NCI-H1694 treated with DMSO at 0.1 percent for 48 hours (cell line): ENCODE measurements around the gene TGFB1.
A peak's percentile ranks its signal among the peaks of the same experiment; 100 is the strongest.

Experiments
- DNase-seq: peaks from one replicate; lab custom pipeline; 2025; lab: John Stamatoyannopoulos, UW

TGFB1 gene

DNA sequence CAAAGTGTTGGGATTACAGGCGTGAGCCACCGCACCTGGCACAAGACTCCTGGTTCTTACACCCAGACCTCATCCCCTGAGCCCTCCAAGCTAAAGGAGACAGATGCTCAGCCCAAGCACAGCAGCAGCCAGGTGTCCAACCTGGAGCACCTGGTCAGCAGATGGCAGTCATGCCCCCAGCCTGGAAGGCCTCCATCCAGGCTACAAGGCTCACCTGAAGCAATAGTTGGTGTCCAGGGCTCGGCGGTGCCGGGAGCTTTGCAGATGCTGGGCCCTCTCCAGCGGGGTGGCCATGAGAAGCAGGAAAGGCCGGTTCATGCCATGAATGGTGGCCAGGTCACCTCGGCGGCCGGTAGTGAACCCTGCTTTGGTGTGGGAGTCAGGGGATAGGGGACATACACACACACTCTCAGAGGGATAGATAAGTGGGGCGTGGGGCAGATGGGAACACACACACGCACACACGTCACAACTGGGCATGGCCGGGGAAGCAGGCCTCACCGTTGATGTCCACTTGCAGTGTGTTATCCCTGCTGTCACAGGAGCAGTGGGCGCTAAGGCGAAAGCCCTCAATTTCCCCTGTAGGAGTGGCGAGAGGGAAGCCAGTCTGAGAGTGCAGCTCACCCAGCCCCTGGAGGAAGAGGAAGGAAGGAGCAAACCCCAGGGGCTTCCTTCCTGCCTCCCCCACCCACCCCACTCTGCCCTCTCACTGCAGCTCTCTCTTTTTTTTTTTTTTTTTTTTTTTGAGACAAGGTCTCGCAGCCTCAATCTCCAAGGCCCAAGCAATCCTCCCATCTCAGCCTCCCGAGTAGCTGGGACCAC is 11.8 kb downstream of the TGFB1 start:
- no peak for DNase-seq

DNA sequence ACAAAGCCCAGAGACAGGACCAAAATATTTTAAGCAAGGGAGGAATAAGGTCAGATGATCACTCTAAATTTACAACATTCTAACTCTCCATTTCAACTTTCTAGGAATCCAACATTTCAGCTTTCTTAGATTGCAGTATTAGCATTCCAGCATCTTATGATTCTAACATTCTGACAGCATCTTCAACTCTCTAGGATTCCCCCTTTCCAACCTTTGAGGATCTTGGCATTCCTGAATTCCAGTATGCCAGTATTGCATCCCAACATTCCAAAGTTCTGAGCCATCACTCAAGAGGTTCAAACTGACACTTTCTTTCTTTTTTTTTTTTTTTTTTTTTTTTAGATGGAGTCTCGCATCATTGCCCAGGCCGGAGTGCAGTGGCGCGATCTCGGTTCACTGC is 13.8 kb downstream of the TGFB1 start:
- DNase-seq: no peak

DNA sequence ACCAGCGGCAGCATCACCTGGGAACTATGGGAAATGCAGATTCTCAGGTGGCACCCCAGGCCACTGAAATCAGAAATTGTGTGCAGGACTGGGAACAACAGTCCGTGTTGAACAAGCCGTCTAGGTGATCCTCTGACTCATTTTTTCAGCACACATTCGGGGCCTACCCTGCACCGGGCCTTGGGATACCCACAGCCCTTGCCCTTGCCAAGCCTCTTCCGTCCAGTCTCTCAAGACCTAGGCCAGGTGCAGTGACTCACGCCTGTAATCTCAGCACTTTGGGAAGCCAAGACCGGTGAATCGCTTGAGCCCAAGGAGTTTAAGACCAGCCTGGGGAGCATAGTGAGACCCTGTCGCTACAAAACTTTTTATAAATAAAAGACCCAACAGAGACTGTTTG is 18.3 kb downstream of the TGFB1 start:
- no peak for DNase-seq

DNA sequence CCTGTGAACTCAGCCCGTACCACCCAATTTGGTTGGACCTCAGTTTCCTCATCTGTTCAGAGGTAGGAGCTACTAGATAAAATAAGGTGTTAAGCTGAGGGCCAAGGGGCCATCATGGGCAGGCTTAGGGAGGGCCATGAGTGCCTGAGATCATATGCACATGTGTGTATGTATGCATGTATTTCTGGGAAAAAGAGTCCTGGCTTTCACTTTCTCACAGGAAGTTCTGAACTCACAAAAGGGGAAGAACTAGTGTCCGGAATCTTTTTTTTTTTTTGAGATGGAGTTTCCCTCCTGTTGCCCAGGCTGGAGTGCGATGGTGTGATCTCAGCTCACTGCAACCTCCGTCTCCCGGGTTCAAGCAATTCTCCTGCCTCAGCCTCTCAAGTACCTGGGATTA is 18.9 kb downstream of the TGFB1 start:
- no peak for DNase-seq

DNA sequence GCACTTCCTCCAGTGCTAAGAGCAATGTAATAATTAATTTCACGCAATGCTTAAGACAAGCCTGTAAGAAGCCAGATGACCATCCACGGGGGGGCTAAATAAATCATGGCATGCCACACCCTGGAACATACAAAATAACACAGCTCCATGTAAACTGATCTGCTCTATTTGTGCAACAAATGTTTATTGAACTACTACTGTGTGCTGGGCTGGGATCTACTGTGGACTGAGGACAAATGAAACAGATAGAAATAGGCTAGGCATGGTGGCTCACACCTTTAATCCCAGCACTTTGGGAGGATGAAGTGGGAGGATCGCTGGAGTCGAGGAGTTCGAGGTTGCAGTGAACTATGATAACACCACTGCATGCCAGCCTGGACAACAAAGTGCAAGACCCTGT is 21.3 kb downstream of the TGFB1 start:
- no peak for DNase-seq

DNA sequence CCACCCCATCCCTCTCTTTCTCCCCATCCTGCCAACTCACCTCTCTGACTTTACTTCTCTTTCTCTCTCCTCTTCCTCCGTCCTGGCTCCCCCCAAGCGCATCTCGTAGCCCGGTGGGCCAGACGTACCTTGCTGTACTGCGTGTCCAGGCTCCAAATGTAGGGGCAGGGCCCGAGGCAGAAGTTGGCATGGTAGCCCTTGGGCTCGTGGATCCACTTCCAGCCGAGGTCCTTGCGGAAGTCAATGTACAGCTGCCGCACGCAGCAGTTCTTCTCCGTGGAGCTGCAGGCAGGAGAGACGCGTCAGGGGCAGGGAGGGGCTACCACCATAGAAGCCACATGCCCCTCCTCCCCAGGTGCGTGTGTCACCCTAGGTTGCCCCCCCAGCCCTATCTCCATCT is 21.7 kb downstream of the TGFB1 start:
- DNase-seq: no peak

DNA sequence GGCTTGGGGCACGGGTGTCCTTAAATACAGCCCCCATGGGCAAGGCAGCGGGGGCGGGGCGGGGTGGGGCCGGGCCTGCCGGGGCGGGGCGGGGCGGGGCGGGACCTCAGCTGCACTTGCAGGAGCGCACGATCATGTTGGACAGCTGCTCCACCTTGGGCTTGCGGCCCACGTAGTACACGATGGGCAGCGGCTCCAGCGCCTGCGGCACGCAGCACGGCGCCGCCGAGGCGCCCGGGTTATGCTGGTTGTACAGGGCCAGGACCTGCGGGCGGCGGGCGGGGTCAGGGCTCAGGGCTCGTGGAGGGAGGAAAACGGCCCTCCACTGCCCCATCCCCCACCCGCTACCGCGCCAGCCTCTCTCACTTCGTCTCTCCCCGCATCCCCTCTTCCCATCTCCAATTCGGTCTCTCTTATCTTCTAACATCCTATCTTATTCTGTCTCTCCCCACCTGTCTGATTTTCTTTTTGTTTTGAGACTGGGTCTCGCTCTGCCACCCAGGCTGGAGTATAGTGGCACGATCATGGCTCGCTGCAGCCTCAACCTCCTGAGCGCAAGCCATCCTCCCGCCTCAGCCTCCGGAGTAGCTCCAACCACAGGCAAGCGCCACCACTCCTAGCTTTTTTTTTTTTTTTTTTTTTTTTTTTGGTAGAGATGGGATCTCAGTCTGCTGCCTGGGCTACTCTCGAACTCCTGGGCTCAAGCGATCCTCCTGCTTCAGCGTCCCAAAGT is 22.6 kb downstream of the TGFB1 start:
- DNase-seq: no peak

DNA sequence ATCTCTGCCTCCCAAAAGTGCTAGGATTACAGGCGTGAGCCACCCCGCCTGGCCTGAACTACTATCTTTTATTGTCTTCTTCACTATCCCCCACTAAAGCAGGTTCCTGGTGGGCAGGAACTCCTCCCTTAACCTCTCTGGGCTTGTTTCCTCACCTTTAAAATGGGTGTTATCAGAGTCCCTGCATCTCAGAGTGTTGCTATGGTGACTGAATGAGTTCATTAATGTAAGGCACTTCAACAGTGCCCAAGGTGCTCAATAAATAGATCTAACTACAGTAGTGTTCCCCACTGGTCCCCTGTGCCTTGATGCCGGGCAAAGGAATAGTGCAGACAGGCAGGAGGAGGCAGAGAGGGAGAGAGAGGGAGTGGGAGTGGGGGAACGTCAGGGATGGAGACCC is 23.2 kb downstream of the TGFB1 start:
- no peak for DNase-seq

DNA sequence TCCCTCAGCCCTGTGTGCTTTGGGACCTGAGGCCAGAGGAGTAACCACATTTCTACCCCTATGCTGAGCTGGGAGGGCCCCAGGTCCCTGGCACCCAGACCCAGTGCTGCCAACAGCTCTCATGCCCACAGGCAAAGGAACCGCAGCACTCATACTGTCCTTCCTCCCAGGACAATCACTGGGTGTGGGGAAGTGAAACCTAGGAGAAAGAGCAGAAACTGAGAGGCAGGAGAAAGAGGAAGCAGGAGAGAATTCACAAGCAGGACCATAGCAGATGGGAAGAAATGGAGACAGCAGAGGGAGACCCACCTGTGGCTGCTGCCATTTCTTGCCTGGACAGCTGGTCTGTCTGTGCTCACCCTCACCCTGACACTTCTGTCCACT is 24.9 kb downstream of the TGFB1 start:
- DNase-seq: no peak

DNA sequence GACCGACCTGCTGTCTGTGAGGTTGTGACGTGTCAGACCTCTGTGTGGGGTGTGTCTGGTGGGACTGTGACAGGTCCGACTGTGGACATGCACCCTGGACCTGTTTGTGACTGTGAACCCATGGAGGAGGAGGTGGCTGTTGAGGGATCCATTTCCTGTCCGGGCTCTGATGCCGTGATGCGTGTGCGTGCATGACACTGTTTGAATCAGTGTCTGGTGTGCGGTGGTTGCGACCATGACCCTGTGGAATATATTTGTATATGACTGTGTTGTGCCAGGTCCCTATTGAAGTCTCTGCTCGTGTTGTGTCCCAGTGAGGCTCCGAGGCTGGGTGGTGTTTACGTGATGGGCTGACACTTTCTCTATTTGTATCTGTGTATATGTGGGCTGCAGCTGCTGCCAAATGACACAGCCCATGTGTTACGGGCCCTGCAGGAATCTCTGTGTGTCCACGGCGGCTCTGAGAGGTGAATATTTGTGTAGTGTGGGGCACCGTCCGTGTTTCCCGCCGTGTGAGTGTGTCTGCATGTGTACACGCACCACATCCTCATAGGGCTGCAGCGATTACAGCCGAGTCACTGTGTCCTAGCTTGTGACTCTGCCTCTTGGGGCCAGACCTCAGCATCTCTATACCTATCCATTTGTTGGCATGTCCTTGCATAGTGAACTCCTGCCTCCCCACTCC is 25.4 kb downstream of the TGFB1 start:
- DNase-seq: no peak

DNA sequence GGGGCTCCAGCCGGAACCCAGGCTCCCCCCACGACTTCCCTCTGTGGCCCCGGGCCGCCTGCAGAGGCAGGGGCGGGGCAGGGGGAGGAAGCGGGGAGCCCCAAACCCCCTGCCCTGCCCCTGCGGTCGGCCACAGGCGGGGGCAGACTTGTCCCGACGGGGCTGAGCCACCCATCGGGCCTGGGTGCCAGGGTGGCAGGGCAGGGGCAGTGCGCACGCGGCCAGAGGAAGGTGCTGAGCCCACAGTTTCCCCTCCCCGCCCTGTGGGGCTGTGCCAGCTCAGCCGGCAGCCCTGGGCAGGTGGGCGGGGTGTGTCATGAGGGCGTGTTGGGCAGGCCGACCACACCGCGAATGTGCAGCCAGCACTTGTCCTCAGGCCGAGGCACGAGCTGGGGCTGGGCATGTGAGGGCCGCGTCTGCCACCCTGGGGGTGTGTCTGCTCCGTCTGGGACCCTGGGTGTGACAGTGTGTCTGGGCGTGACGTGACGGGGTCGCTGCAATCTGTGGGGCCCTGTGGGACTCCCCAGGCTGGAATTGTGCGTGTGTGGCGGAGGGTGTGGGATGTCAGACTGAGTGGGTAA is 26.1 kb downstream of the TGFB1 start:
- no peak for DNase-seq

DNA sequence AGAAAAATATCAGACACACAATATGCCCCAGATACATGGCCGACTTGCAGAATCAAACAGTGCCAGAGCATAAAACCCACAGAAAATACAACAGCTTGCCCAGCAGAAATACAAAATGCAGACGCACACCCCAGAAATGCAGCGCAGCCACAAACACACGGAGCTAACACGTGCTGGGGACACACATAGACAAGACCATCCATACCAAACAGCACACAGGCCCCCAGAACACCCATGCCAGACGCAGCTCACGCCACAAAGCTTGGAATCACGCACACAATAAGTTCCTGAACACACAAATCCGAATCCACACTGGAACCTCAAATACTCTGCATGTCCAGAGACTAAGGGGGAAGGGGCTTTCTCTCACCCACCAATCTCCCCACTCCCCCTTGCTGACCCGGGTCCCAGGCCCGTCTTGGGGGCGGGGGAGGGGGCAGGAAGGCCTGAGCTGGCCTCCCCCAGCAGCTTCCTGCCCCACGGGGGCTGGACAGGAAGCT is 26.6 kb downstream of the TGFB1 start:
- no peak for DNase-seq

DNA sequence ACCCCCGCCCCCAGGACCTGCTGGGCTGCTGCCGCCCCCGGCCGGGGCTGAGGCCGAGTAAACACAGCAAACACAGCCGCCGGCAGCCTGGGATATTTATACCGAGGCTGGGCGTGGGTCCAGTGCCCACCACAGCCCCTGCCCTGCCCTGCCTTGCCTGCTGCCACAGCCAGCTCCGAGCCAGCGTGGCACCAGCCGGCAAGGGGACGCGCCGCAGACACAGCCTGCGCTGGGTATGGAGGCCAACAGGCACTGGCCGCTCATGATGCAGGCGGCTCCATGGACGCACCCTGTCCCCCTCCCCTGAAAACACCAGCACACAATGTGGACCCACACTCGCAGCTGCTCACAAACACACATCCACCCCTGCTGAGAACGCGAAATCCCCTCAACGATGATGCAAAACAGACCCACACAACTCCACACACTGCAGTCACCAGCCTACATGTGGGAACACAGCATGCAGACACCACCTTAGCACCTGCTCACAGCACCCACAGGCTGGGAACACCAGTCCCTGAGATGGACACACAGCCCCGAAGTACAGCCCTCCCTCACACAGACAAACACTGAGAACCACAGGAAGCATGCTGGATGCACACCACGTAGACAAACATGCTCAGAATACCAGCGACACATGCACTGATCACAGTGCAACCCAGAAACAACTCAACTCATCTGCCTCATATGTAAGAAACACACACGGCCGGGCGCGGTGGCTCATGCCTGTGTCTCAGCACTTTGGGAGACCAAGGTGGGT is 27.6 kb downstream of the TGFB1 start:
- DNase-seq: no peak

DNA sequence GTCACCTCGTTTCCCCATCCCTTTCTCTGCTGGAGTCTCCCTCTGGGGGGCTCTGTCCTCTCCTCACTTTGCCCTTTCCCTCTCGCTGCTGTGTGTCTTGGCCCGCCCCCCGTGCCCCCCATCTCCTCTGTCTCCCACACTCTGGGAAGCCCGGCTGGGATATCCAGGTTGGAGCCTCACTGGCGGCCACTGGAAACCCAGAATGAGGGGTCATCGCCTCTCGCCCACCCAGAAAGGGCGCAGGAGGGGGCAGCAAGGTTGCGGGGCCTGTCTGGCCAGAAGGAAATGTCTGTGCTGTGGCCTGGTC is 28.1 kb downstream of the TGFB1 start:
- DNase-seq: no peak

DNA sequence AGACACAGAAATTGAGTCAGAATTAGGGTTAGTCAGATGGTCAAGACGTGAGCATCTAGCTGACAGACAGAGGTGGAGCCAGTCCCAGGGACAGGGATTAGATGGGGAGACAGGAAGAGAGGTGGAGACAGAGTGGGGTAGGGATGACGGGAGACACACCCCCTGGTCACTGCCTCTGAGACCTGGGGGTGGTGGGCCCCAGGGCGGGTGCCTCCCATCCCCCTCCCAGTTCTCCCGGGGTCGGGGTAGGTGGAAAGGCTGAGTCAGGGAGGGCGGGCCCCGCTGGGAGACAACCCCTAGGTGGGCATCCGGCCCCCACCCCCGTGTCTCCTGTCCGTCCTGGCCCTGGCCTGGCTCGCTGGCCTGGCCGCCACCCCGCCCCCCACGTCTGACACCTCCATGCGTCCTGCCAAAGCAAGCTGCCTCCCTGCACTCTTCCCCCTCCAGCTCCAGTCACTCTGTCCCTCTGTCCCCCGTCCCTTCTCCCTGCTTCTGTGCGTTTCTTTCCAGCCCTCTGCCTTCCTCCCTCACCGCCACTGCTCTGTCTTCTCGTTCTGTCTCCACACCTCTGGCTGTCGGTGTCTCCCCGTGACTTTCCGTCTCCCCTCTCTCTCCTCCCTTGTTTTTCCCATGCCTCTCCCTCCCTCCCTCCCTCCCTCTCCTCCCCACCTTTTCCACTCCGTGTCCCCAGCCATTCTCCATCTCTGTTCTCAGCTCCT is 28.6 kb downstream of the TGFB1 start:
- no peak for DNase-seq

DNA sequence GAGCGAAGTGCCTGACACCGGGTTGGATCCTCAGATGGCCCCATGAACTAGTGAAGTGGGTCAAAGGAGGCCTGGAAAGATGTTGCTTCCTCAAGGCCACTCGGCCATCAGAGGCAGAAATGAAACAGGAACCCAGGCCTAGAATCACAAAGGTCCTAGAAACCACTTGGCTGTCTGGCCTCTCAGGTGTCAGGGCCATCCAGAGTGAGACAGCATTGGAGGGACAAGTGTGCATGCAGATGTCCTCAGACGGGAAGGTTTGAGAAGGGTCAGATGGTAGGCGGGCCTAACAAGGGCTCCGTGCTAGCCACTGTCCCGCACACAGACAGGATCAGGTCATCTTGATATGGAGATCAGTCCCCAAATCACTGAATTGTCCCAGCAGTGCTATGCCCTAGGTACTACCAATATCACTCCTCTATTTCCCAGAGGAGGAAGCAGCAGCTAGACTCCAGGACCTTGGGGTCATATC is 29.5 kb downstream of the TGFB1 start:
- no peak for DNase-seq

DNA sequence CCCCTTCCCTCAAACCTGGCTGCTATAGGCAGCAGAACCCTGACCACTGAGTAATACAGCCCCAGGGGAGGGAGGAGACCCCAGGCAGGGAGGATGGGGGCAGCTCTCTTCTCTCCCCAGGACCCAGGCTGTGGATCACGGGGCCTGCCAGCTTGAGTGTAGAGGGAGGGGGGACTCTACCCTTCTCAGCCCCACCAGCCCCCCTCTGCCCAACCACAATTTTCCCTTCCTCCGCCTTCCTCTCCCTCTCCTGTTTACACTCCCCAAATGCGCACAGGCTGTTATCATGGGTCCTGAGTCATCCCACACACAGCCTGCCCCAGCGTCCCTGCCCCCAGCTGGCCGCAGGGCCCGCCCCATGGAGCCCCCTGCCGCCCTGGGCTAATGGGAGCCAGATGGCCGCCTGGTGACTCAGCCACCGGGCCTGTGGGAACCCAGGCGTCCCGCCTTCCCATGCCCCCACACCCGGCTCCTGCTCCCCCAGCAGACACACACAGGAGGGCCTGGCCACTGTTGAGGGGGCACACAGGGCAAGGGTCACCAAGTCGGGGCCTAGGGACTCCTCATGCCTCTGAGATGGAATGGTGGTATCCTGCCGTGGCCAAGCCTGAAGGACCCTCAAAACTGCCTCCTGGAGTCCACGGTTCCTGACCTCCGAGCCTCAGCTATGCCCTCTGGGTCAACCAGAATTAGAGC is 30.1 kb downstream of the TGFB1 start:
- peak; percentile 22 for DNase-seq

DNA sequence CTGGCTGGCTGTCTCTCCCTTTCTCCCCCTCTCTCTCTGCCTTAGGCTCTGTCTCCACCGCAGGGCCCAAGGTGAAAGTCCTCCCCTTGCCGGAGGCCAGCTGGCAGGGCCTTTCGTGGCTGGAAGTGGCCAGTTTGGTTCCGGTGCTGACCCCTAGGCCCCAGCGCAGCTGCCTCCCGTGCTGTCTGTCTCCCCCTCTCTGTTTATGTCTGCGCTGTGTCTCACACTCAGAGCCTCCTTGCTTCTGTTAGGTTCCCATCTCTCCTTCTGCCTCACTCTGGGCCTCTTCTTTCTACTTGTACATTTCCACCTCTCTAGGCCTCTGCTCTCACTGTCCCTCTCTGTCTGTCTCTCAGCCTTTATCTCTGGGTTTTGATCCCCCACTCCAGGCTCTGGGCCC is 30.7 kb downstream of the TGFB1 start:
- DNase-seq: no peak

DNA sequence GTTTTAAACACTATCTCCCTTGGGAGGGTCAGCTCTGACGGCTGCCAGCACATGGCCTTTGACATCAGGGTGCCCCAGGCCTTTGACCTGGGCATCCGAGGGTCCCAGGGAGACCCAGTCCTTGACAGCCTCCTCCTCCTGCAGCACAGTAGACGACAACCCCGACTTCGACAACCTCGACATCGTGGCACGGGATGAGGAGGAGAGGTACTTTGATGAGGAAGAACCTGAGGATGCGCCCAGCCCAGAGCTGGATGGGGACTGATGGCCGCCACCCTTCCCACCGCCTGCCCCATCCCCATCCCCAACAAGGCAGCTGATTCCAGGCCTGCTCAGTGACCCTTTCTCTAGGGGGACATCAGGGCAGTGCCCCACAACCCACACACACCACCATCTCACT is 31.3 kb downstream of the TGFB1 start:
- DNase-seq: no peak

DNA sequence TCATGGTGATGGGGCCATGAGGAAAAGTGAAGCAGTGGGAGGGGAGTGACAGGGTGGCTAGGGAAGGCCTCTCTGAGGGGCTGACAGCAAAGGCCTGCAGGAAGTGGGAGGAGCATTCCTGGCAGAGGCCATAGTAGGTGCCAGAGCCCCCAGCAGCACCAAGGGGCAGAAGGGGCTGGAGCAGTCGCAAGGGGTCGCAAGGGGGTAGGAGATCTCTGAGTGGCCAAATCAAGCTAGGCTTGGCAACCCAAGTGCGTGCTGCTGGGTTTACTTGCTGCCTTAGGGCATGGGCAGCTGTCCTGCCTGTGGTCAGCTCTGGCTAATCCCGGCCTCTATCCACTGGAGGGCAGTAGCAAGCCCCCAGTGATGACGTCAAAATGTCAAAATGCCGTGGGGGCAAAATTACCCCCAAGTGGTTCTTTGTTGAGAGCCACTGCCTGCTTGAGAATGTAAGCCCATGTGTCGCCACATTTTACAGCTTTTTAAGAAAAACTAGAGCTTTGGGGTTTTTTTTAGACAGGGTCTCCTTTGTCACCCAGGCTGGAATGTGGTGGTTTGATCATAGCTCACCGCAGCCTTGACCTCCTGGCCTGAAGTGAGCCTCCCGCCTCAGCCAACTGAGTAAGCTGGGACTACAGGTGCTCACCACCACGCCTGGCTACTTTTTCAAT is 32.0 kb downstream of the TGFB1 start:
- DNase-seq: no peak
